ENCODE results near the gene DOCK8.

The DOCK8 gene

DNA sequence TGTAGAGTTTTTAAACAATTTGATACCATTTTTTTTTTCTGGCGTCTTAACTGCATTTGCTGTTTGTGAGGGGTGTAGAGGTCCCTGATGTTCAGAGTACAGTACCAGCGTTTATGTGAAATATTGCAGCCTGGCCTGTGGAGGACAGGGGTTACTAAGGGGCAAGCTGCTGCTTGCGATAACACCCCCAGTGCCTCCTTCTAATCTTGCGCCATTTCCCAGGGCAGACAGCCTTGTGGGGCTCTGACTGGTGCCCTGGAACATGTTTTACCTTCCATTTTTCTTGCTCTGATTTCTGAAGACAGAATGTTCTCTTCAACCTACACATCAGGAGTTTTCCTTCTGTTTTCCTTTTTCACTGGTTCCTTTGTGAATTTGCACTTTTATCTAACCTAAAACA is 142.9 kb downstream of the DOCK8 start:
- TF ChIP-seq, protein P1, sequence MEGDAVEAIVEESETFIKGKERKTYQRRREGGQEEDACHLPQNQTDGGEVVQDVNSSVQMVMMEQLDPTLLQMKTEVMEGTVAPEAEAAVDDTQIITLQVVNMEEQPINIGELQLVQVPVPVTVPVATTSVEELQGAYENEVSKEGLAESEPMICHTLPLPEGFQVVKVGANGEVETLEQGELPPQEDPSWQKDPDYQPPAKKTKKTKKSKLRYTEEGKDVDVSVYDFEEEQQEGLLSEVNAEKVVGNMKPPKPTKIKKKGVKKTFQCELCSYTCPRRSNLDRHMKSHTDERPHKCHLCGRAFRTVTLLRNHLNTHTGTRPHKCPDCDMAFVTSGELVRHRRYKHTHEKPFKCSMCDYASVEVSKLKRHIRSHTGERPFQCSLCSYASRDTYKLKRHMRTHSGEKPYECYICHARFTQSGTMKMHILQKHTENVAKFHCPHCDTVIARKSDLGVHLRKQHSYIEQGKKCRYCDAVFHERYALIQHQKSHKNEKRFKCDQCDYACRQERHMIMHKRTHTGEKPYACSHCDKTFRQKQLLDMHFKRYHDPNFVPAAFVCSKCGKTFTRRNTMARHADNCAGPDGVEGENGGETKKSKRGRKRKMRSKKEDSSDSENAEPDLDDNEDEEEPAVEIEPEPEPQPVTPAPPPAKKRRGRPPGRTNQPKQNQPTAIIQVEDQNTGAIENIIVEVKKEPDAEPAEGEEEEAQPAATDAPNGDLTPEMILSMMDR (IDR thresholded peaks at IDR 0.05), result no peak
- Mint-ChIP-seq H3K36me3 (ENCODE audit: low read depth) (no peaks in the 10 kb centered on the region), H3K27ac (no peak overlapping the region), H3K9me3 (no peaks in the 10 kb centered on the region), H3K27me3 (ENCODE audit: low read depth, poor library complexity) (peaks cover 10% of the 10 kb centered on the region), H3K4me3 (no peak overlapping the region), H3K4me1 (peaks cover 7% of the 10 kb centered on the region)
- no peak for DNase-seq

DNA sequence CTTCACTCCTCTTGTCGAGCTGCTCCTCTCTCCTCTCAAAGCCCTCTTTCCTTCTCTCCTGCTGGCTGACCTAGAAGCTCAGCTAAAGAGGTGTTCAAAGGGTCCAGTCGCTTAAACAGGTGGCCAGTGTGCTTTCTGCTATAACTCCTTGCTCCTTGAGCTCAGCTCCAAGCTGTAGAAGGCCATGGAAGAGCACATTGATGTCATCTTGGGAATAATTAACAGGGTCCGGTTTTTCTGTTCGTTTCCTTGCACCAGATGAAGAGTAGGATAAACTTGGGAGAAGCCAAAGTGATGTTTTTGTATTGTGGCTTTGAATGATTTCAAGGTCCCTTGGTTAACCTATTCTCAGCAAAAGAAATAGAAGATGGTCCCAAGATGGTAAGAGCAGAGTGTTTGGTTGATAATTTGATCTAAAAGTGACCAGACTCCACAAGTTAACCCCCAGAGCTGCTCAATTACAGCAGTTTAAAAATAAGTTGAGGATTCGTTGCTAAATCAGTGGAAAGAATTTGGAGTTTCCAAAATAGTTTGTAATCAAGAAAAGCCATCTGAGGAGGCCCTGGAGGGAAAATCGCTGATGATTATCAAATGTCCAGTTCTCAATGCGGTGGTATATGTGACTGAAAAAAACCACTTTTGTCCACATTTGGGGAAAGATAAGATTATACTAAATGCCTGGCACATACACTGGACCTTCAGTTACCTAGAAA is 148.1 kb downstream of the DOCK8 start:
- H3K27ac Mint-ChIP-seq, result no peak overlapping the region
- TF ChIP-seq, protein P1 (IDR thresholded peaks at IDR 0.05), result no peak
- H3K4me3 Mint-ChIP-seq, result no peak overlapping the region
- no peak for DNase-seq
- H3K36me3 Mint-ChIP-seq (ENCODE audit: low read depth), result no peaks in the 10 kb centered on the region
- no peaks in the 10 kb centered on the region for H3K4me1 Mint-ChIP-seq
- H3K27me3 Mint-ChIP-seq (ENCODE audit: low read depth, poor library complexity), result no peaks in the 10 kb centered on the region
- H3K9me3 Mint-ChIP-seq, result no peaks in the 10 kb centered on the region

DNA sequence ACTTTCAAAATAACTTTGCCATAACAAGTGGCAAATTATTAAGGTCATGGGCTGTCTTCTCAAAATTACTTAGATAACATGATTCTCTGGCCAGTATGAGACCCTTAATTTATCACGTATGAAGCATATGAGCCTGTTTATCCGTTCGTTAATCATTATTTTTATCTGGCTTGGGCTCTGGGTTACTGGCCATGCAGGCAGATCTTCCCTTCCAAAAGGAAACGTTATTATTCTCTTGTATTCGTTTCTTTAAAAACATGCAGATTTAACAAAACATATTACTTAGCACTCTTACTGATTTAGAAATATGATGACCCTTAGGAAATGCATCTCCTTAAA is 148.6 kb downstream of the DOCK8 start:
- no peak for DNase-seq
- Mint-ChIP-seq H3K4me1 (no peaks in the 10 kb centered on the region), H3K27me3 (ENCODE audit: low read depth, poor library complexity) (peaks cover 5% of the 10 kb centered on the region), H3K4me3 (no peak overlapping the region), H3K36me3 (ENCODE audit: low read depth) (no peaks in the 10 kb centered on the region), H3K27ac (no peak overlapping the region), H3K9me3 (no peaks in the 10 kb centered on the region)
- TF ChIP-seq, protein P1 (IDR thresholded peaks at IDR 0.05), result no peak

DNA sequence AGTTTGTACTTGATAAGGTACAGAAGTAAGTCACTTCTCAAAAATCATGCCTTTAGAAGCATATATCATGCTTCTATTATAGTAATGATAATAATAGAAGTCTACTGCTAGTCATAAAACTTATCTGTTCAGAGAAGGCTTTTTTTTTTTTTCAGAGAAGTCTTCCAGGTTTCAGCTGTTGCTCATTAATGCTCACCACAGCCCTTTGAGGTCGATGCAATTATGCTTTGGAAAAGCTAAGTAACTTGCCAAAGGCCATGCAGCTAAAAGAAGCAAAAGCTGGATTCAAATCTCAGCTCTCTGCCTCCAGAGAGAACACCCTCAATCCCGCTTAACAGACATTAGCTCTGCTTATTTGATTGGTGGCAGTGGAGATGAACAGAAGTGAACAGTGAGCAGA is 150.8 kb downstream of the DOCK8 start:
- no peaks in the 10 kb centered on the region for H3K4me1 Mint-ChIP-seq
- H3K27ac Mint-ChIP-seq, result no peak overlapping the region
- H3K27me3 Mint-ChIP-seq (ENCODE audit: low read depth, poor library complexity), result peaks cover 6% of the 10 kb centered on the region
- TF ChIP-seq, protein P1 (IDR thresholded peaks at IDR 0.05), result no peak
- H3K36me3 Mint-ChIP-seq (ENCODE audit: low read depth), result no peaks in the 10 kb centered on the region
- no peak for DNase-seq
- H3K4me3 Mint-ChIP-seq, result no peak overlapping the region
- H3K9me3 Mint-ChIP-seq, result no peaks in the 10 kb centered on the region

DNA sequence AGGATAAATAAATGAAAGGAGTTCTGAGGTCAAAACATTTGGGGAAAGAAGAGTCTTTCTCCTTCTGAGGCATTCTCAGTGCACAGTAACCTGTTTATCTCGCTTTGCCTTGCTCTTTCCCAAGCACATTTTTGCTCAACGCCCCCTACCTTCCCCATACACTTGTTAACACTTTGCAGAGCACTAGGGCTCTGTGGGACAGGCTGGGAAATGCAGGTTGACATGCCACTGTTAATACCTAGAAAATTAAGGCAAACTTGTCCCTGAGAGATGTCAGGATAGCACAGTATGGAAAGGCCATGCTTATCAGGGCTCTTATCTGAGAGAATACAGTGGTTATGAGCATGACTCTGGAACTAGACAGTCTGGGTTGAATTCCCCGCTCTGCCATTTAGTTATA is 152.0 kb downstream of the DOCK8 start:
- no peaks in the 10 kb centered on the region for H3K36me3 Mint-ChIP-seq (ENCODE audit: low read depth)
- no peak overlapping the region for H3K27ac Mint-ChIP-seq
- TF ChIP-seq, protein P1 (IDR thresholded peaks at IDR 0.05), result no peak
- H3K4me1 Mint-ChIP-seq, result peaks cover 10% of the 10 kb centered on the region
- H3K4me3 Mint-ChIP-seq, result no peak overlapping the region
- DNase-seq, result no peak
- no peaks in the 10 kb centered on the region for H3K9me3 Mint-ChIP-seq
- peaks cover 6% of the 10 kb centered on the region for H3K27me3 Mint-ChIP-seq (ENCODE audit: low read depth, poor library complexity)

DNA sequence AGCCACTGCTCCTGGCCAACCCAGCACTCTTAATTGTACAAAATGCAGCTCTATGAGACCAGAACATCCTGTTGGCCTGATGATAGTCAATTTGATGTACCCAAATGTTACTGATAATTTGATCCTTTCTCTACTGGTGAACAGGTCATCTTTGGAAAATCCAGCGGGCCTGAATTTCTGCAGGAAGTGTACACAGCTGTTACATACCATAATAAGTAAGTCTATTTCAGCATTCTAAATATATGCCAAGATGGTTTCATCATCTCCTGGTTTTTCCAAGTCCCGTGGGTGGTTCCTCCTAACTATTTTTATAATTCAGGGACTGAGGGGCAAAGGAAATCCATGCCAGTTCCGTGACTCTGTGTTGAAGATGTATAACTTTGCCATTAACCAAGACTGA is 155.4 kb downstream of the DOCK8 start:
- H3K36me3 Mint-ChIP-seq (ENCODE audit: low read depth), result no peaks in the 10 kb centered on the region
- DNase-seq, result no peak
- H3K9me3 Mint-ChIP-seq, result no peaks in the 10 kb centered on the region
- no peak overlapping the region for H3K4me3 Mint-ChIP-seq
- no peak overlapping the region for H3K27ac Mint-ChIP-seq
- H3K4me1 Mint-ChIP-seq, result peaks cover 13% of the 10 kb centered on the region
- H3K27me3 Mint-ChIP-seq (ENCODE audit: low read depth, poor library complexity), result peaks cover 10% of the 10 kb centered on the region
- TF ChIP-seq, protein P1 (IDR thresholded peaks at IDR 0.05), result no peak

All from nephron progenitor cell (in vitro differentiated cells).